Measurements from ENCODE around the gene SNRNP40. TPM values are rescaled to one million over a fixed set of nuclear protein-coding genes. Genes with fewer than 3 reads are reported as not detected.

The SNRNP40 gene
- total and polyA plus RNA-seq, 4 donors, result 12.3 to 74.3 (median 19.8) TPM

DNA sequence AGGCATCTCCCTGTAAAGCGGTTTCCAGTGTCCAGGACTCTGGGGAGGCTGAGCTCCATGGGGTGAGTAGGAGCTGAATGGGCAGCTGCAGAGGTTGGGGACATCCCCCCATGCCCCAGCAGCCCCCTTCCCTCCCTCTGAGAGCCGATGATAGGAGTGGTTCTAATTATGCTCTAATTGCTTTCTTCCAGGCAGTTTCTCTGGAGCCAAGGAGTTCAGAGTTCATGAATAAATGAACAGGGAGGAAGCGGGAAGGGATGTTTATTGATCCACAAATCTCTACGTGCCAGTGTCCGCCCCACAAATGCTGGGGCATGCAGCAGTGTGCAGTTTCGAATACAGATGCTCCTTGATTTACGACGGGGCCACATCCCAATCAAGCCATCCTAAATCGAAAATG, 72.5 kb downstream of the SNRNP40 start:
- no peaks in the 10 kb centered on the region for H3K27me3 ChIP-seq (ENCODE audit: control insufficient read depth in 4 of 4, insufficient read depth in 4 of 4, low read length in 3 of 4)
- TF ChIP-seq SP1 (IDR thresholded peaks at IDR 0.05) (no peak), GABPA (IDR thresholded peaks at IDR 0.05 in 1 of 2, conservative IDR thresholded peaks at IDR 0.05 in 1 of 2) (no peak)
- TF ChIP-seq, protein P1, sequence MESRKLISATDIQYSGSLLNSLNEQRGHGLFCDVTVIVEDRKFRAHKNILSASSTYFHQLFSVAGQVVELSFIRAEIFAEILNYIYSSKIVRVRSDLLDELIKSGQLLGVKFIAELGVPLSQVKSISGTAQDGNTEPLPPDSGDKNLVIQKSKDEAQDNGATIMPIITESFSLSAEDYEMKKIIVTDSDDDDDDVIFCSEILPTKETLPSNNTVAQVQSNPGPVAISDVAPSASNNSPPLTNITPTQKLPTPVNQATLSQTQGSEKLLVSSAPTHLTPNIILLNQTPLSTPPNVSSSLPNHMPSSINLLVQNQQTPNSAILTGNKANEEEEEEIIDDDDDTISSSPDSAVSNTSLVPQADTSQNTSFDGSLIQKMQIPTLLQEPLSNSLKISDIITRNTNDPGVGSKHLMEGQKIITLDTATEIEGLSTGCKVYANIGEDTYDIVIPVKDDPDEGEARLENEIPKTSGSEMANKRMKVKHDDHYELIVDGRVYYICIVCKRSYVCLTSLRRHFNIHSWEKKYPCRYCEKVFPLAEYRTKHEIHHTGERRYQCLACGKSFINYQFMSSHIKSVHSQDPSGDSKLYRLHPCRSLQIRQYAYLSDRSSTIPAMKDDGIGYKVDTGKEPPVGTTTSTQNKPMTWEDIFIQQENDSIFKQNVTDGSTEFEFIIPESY (IDR thresholded peaks at IDR 0.05), result no peak
- no peaks in the 10 kb centered on the region for H3K36me3 ChIP-seq (ENCODE audit: control insufficient read depth in 4 of 4, insufficient read depth in 3 of 4, low read depth in 1 of 4, low read length in 3 of 4)
- H3K27ac ChIP-seq (ENCODE audit: low read depth in 1 of 2, low read length in 2 of 2), result no peak overlapping the region
- no peak overlapping the region for H3K4me3 ChIP-seq (ENCODE audit: low read depth in 1 of 3, low read length in 3 of 3)
- no peak overlapping the region for H3K9ac ChIP-seq (ENCODE audit: low read depth in 1 of 2, low read length in 2 of 2)
- no peak for DNase-seq (ENCODE audit: low spot score)
- H3K4me1 ChIP-seq (ENCODE audit: control insufficient read depth in 4 of 4, insufficient read depth in 4 of 4, low read length in 3 of 4), result no peaks in the 10 kb centered on the region
- no peaks in the 10 kb centered on the region for H3K9me3 ChIP-seq (ENCODE audit: control insufficient read depth in 4 of 4, low read length in 3 of 4)
- WGBS, result 56% methylated on average over 9 of the region's 9 CpGs

DNA sequence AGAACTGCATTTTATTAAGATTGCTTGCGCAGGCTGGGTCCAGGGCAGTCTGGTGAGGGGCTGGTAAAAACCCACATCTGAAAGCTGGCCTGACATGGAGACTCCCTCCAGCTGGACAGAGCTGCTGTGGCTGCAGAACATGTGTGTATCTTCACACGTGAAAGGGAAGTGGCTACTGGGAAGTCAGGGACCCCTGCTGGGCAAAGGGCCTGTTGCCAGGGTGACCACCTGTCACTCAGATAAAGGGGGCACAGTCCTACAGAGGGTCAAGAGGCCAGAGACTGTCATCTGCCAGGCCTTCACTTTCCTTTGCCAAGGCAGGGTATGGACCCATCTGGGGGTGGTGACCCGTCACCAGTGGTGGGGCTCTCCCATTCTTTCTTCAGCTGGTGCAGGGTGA, 74.4 kb downstream of the SNRNP40 start:
- H3K27me3 ChIP-seq (ENCODE audit: control insufficient read depth in 4 of 4, insufficient read depth in 4 of 4, low read length in 3 of 4), result no peaks in the 10 kb centered on the region
- WGBS, result 88% methylated on average over 3 of the region's 3 CpGs
- H3K9me3 ChIP-seq (ENCODE audit: control insufficient read depth in 4 of 4, low read length in 3 of 4), result no peaks in the 10 kb centered on the region
- H3K4me3 ChIP-seq (ENCODE audit: low read depth in 1 of 3, low read length in 3 of 3), result no peak overlapping the region
- TF ChIP-seq HNF4A (conservative IDR thresholded peaks at IDR 0.05) (no peak), NR2F2 (IDR thresholded peaks at IDR 0.05) (no peak), RAD21 (IDR thresholded peaks at IDR 0.05) (no peak), RXRA (IDR thresholded peaks at IDR 0.05) (no peak), FOXA2 (IDR thresholded peaks at IDR 0.05) (no peak), HNF4G (IDR thresholded peaks at IDR 0.05) (no peak)
- TF ChIP-seq, protein P2, sequence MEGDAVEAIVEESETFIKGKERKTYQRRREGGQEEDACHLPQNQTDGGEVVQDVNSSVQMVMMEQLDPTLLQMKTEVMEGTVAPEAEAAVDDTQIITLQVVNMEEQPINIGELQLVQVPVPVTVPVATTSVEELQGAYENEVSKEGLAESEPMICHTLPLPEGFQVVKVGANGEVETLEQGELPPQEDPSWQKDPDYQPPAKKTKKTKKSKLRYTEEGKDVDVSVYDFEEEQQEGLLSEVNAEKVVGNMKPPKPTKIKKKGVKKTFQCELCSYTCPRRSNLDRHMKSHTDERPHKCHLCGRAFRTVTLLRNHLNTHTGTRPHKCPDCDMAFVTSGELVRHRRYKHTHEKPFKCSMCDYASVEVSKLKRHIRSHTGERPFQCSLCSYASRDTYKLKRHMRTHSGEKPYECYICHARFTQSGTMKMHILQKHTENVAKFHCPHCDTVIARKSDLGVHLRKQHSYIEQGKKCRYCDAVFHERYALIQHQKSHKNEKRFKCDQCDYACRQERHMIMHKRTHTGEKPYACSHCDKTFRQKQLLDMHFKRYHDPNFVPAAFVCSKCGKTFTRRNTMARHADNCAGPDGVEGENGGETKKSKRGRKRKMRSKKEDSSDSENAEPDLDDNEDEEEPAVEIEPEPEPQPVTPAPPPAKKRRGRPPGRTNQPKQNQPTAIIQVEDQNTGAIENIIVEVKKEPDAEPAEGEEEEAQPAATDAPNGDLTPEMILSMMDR (IDR thresholded peaks at IDR 0.05; ENCODE audit: low read depth, low read length, missing input control), result no peak
- TF ChIP-seq, protein P3, sequence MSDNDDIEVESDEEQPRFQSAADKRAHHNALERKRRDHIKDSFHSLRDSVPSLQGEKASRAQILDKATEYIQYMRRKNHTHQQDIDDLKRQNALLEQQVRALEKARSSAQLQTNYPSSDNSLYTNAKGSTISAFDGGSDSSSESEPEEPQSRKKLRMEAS (IDR thresholded peaks at IDR 0.05), result no peak
- H3K27ac ChIP-seq (ENCODE audit: low read depth in 1 of 2, low read length in 2 of 2), result no peak overlapping the region
- H3K9ac ChIP-seq (ENCODE audit: low read depth in 1 of 2, low read length in 2 of 2), result no peak overlapping the region
- H3K4me1 ChIP-seq (ENCODE audit: control insufficient read depth in 4 of 4, insufficient read depth in 4 of 4, low read length in 3 of 4), result no peaks in the 10 kb centered on the region
- no peak for DNase-seq (ENCODE audit: low spot score)
- H3K36me3 ChIP-seq (ENCODE audit: control insufficient read depth in 4 of 4, insufficient read depth in 3 of 4, low read depth in 1 of 4, low read length in 3 of 4), result no peaks in the 10 kb centered on the region

DNA sequence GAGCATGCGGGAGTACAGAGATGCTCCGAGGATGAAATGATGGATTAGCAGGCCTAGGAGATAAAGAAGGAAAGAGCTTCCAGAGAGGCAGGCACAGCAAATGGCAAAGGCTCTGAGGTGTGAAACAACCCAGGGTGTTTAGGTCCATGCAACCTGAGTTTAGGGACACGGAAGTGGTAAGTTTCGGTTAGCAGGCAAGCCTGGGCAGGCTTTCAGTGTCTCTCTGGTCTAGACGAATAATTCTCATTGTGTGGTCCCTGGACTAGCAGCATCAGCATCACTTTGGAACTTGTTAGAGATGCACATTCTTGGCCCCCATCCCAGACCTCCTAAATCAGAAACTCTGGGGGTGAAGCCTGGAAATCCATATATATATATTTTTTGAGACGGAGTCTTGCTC, 75.5 kb downstream of the SNRNP40 start:
- H3K27ac ChIP-seq (ENCODE audit: low read depth in 1 of 2, low read length in 2 of 2), result no peak overlapping the region
- no peaks in the 10 kb centered on the region for H3K4me1 ChIP-seq (ENCODE audit: control insufficient read depth in 4 of 4, insufficient read depth in 4 of 4, low read length in 3 of 4)
- H3K9me3 ChIP-seq (ENCODE audit: control insufficient read depth in 4 of 4, low read length in 3 of 4), result no peaks in the 10 kb centered on the region
- H3K36me3 ChIP-seq (ENCODE audit: control insufficient read depth in 4 of 4, insufficient read depth in 3 of 4, low read depth in 1 of 4, low read length in 3 of 4), result no peaks in the 10 kb centered on the region
- WGBS, result 72% methylated on average over 6 of the region's 6 CpGs
- no peaks in the 10 kb centered on the region for H3K27me3 ChIP-seq (ENCODE audit: control insufficient read depth in 4 of 4, insufficient read depth in 4 of 4, low read length in 3 of 4)
- H3K4me3 ChIP-seq (ENCODE audit: low read depth in 1 of 3, low read length in 3 of 3), result no peak overlapping the region
- no peak overlapping the region for H3K9ac ChIP-seq (ENCODE audit: low read depth in 1 of 2, low read length in 2 of 2)
- DNase-seq (ENCODE audit: low spot score), result no peak
- TF ChIP-seq, protein P2 (IDR thresholded peaks at IDR 0.05; ENCODE audit: low read depth, low read length, missing input control), result no peak
- TF ChIP-seq, protein P4, sequence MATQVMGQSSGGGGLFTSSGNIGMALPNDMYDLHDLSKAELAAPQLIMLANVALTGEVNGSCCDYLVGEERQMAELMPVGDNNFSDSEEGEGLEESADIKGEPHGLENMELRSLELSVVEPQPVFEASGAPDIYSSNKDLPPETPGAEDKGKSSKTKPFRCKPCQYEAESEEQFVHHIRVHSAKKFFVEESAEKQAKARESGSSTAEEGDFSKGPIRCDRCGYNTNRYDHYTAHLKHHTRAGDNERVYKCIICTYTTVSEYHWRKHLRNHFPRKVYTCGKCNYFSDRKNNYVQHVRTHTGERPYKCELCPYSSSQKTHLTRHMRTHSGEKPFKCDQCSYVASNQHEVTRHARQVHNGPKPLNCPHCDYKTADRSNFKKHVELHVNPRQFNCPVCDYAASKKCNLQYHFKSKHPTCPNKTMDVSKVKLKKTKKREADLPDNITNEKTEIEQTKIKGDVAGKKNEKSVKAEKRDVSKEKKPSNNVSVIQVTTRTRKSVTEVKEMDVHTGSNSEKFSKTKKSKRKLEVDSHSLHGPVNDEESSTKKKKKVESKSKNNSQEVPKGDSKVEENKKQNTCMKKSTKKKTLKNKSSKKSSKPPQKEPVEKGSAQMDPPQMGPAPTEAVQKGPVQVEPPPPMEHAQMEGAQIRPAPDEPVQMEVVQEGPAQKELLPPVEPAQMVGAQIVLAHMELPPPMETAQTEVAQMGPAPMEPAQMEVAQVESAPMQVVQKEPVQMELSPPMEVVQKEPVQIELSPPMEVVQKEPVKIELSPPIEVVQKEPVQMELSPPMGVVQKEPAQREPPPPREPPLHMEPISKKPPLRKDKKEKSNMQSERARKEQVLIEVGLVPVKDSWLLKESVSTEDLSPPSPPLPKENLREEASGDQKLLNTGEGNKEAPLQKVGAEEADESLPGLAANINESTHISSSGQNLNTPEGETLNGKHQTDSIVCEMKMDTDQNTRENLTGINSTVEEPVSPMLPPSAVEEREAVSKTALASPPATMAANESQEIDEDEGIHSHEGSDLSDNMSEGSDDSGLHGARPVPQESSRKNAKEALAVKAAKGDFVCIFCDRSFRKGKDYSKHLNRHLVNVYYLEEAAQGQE (IDR thresholded peaks at IDR 0.05), result no peak
- TF ChIP-seq JUND (IDR thresholded peaks at IDR 0.05) (no peak), EGR1 (IDR thresholded peaks at IDR 0.05; ENCODE audit: low read depth in 2 of 2) (no peak), GABPA (IDR thresholded peaks at IDR 0.05 in 1 of 2, conservative IDR thresholded peaks at IDR 0.05 in 1 of 2) (no peak), FOXA2 (IDR thresholded peaks at IDR 0.05) (no peak)
- TF ChIP-seq, protein P3 (IDR thresholded peaks at IDR 0.05), result no peak
- TF ChIP-seq, protein P1 (IDR thresholded peaks at IDR 0.05), result no peak
- TF ChIP-seq, protein P5, sequence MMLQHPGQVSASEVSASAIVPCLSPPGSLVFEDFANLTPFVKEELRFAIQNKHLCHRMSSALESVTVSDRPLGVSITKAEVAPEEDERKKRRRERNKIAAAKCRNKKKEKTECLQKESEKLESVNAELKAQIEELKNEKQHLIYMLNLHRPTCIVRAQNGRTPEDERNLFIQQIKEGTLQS (IDR thresholded peaks at IDR 0.05), result no peak
